Inflammatory macrophage treated with lipopolysaccharide for 1 hour (primary cell): Measurements from ENCODE around the gene PLPP2.

Source experiments
- DNase-seq, 2 donors: peaks; one replicate each; pipeline ENCODE4 v3.0.0-alpha.2; 2020 to 2022

Gene PLPP2

GRCh38 chr19:313988-314815, 23.0 kb upstream of the PLPP2 start:
- DNase-seq = no peak

GRCh38 chr19:313169-313987, 22.2 kb upstream of the PLPP2 start:
- no peak for DNase-seq

GRCh38 chr19:311813-312261, 20.6 kb upstream of the PLPP2 start:
- DNase-seq = no peak

DNA sequence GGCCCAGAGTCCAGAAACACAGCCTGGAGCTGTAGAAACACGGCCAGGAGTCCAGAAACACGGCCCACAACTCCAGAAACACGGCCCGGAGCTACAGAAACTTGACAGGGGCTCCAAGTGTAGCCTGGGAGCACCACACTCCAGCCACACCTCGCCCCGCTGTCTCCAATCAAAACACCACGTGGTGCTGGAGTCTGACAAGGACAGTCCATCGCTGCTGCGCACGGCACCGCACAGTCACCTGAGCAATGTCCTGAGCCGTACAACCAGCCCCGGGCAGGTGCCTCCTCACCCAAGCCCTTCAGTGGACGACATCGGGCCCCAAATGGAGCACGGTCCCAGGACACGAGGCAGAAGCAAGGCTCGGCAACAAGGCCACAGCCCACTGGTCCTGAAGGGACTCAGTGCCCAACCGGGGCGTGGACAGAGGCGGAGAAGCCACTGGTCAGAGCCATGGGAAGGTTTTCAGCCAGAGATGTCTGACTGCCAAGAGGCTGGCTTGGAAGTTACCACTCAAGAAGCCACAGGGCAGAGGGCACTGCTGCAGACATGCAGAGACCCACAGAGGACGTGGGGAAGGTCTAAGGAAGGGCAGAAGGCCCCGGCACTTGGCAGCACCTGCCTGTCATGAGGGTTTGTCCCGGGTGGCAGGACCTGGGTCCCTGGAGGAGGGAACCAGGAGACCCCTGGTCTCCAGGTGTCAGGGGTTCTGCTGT, 19.7 kb upstream of the PLPP2 start:
- no peak for DNase-seq

- DNase-seq = no peak
Observed at GRCh38 chr19:310141-310651, 19.0 kb upstream of the PLPP2 start.

GRCh38 chr19:309206-309565, 18.0 kb upstream of the PLPP2 start:
- no peak for DNase-seq

DNA sequence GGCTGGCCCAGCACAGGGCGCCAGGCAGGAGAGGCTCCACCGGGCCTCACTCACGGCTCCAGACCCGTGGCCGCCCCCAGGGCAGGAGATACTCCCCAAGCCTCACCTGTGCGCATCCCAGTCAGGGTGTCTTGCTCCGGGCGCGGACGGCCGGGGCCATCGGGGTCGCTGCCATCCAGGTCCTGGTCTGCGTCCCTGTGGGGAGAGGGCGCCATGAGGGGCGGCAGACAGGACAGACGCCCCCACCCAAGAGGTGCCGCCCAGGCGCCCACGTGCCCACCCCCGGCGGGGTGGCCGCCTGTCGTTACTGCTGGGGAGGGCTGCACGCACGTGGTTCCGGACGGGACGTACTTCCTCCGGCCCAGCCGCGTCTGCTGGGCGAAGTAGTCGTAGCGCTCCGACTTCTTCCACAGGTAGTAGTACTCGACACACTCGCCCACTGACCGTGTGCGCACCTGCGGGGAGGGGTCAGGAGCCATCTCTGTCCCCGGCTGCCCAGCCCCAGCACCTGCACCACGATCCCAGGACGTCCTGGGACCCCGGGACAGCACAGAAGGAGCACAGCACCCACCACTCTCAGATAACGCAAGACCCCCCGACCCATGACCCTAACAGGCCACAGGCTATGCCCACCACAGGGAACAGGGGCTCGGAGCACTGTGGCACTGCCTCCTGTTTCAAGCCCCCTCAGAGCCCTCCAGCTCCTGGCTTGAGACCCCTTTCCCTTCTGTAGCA, 17.4 kb upstream of the PLPP2 start:
- DNase-seq = no peak

DNA sequence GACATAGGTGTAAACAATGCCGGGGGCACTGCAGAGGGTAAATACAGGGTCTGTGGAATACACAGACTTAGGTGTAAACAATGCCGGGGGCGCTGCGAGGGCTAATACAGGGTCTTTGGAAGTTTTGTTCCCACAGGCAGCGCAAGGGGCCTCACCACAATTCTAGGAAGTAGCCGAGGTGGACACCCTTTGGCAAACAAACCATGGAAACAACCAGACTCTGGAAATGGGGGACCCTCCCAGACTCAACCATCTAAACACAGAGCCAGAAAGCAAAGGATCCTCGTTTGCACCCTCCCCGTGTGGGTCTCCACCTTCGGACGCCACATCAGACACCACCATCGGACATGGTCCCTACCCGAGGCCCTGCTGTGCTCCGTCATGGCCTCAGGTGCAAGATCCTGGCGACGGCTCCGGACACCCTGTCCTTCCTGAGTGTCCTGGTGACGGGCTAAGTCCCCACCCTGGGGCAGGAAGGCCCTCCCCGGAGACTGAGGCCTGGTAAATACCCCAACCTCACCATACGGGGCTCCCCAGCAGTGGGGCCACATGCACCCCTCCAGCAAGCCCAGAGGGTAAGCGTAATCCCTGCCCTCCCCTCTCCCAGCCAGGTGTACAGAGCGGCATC, 16.7 kb upstream of the PLPP2 start:
- no peak for DNase-seq

DNA sequence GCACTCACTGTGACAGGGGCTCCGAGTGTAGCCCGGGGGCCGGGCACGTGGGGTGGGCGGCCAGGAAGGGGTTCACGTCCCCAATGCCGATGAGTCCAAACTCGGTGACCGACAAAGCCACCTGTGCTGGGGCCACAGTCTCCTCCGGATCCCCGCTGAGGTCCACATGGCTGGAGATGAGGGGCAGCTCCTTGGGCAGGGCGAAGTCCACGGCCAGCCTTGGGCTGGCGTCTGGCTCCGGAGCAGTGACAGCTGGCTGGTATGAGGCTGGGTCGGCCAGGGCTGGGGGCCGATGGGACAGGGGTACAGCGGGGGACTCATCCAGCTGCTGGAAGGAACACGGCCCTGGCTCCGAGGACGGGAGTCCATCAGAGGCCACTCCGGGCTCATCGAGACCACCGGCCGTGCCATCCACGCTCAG, 15.9 kb upstream of the PLPP2 start:
- DNase-seq = no peak

GRCh38 chr19:306151-306900, 15.1 kb upstream of the PLPP2 start:
- no peak for DNase-seq

GRCh38 chr19:305240-306150, 14.3 kb upstream of the PLPP2 start:
- DNase-seq = no peak

DNA sequence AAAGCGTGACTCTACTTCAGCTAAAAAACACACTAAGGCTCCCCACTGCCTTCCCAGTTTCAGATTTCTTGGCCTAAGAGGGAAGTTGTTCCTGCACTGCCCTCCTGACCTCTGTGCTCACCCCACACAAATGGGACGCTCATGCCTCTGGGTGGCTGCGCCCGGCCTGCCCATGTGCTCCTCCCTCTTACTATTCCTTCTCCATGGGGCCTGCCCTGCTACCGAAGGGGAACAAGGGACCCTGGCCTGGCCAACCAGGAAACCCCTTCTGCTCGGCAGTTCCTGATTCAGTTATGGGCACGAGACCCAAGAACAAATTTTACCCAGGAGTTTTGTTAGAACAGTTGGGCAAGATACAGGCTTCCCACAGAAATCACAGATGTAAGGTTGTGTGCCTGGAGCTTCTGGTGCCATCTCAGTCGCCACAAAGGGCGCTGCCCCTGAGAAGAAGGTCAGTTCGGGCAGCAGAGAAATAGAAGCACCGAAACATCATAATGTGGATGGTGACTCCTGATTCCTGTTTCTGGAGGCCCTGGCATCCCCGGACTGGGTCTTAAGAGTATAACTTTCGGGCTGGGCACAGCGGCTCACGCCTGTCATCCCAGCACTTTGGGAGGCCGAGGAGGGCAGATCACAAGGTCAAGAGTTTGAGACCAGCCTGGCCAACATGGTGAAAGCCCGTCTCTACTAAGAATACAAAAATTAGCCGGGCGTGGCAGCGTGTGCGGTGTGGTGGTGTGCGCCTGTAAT, 5.4 kb upstream of the PLPP2 start:
- peak; percentile 83 to 93 for DNase-seq

DNA sequence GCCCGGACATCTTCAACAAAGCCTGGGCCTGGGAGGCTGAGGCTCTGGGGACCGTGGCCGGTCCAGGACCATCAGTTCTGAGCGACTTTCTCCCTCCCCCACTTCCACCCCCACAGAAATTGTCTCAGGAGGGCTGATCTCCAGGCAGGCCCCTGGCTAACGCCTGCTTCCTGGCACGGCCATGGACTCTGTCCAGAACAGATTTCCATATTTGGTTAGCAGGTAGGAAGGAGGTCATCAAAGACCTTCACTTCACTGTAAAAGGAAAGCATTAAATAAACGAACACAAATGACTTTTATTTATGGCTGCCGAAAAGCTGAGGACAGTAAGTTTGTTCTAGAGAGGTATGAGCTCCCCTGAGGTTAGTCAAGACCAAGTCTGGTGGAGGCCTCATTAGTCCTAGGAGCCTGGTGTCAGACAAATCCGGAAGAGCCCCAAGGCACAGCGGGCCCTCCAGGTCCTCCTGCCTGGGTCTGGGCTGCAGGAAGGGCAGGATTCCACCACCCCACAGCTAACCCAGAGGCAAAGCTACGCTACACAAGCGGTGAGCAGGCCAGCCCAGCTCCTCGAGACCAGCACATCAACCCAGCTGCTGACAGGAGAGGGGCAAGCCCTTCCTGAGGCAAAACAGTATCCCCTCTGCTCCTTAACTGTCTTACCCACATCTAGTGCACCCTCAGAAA, 4.6 kb upstream of the PLPP2 start:
- no peak for DNase-seq

- DNase-seq = peak in 1 of 2 donors; percentile 22
Observed at GRCh38 chr19:294946-295686, 3.9 kb upstream of the PLPP2 start.

- no peak for DNase-seq
Observed at GRCh38 chr19:294341-294945, 3.2 kb upstream of the PLPP2 start.

DNA sequence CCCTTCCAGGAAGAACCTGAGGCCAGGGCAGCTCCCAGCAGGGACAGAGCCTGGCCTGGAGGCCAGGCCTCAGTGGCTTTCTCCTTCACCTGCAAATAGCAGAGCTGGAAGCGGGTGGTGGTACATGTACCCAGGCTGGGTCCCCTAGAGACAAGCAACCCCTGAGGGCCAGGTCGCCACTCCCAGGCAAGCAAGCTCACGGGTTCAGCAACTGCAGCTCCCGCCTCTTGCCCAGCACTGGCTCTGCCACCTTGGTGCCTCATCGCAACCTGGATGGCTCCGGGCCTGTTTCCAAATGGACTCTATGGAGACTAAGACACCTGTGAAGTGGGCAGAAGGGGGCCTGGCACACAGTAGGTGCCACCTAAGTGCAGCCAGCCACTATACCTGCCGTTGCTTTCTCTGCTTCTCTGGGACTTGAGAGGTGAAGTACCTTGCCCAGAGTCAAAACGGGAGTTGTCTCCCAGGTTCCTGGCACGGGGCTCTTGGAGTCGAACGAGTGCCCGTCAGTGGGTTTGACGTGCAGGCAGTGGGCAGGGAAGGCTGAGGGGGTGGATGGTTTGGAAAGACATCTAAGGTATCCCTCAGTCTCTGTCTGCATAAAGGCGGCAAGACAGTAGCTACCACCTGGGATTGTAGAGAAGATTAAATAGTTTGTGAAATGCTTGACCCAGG, 2.4 kb upstream of the PLPP2 start:
- DNase-seq = no peak

DNA sequence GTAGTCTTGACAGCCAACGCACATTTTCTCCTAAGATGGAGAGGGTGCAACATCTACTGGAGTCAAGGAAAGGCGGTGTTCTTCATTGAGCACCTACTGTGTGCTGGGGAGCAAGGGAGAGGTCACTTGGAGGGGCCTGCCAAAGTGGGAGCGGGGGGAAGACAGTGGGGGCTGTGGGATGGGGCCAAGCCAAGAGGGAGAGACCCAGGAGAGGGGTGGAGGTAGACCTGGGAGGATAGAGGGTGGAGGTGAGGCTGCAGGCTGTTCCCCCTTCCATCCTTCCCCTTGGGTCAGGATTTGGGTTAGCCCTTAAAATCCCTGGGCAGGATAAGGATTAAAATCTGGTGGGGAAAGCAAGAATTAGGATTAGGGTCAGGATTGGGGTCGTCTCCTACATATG, 1.7 kb upstream of the PLPP2 start:
- no peak for DNase-seq
